Kidney glomerular epithelial cell (primary cell): Measurements from ENCODE around the gene RBL1.
A peak's percentile ranks its signal among the peaks of the same experiment; 100 is the strongest.
"Not testable (repeated sequence)": the region's sequence is repeated elsewhere in the genome, so short reads cannot be mapped to it uniquely, and the experiment has no call there.

Experiments
- DNase-seq: peaks from one replicate; lab custom pipeline; 2025; lab: John Stamatoyannopoulos, UW

Gene RBL1

GRCh38 chr20:37072293-37073196 is 23.3 kb downstream of the RBL1 start:
- DNase-seq = no peak

GRCh38 chr20:37071481-37071911 is 24.3 kb downstream of the RBL1 start:
- no peak for DNase-seq

GRCh38 chr20:37069563-37069962 is 26.2 kb downstream of the RBL1 start:
- not testable (repeated sequence) for DNase-seq

GRCh38 chr20:37066168-37066567 is 29.6 kb downstream of the RBL1 start:
- DNase-seq = no peak

GRCh38 chr20:37055276-37055675 is 40.5 kb downstream of the RBL1 start:
- no peak for DNase-seq

- DNase-seq = no peak
These were observed 42.4 kb downstream of the RBL1 start for GRCh38 chr20:37053230-37053950.

GRCh38 chr20:37042986-37043972 is 52.5 kb downstream of the RBL1 start:
- no peak for DNase-seq

- DNase-seq = not testable (repeated sequence)
These were observed 56.4 kb downstream of the RBL1 start for GRCh38 chr20:37039366-37039765.

GRCh38 chr20:37032077-37032476 is 63.7 kb downstream of the RBL1 start:
- no peak for DNase-seq

- DNase-seq = no peak
These were observed 75.2 kb downstream of the RBL1 start for GRCh38 chr20:37020636-37021035.

GRCh38 chr20:37012631-37013030 is 83.2 kb downstream of the RBL1 start:
- DNase-seq = not testable (repeated sequence)

- not testable (repeated sequence) for DNase-seq
These were observed 83.9 kb downstream of the RBL1 start for GRCh38 chr20:37011858-37012257.

- no peak for DNase-seq
These were observed 84.7 kb downstream of the RBL1 start for GRCh38 chr20:37011147-37011546.

GRCh38 chr20:37007898-37008649 is 87.7 kb downstream of the RBL1 start:
- peak; percentile 33 for DNase-seq

- not testable (repeated sequence) for DNase-seq
These were observed 90.5 kb downstream of the RBL1 start for GRCh38 chr20:37005062-37005942.

GRCh38 chr20:37001634-37002033 is 94.2 kb downstream of the RBL1 start:
- not testable (repeated sequence) for DNase-seq

GRCh38 chr20:37000171-37000570 is 95.6 kb downstream of the RBL1 start:
- DNase-seq = not testable (repeated sequence)

- DNase-seq = no peak
These were observed 97.1 kb downstream of the RBL1 start for GRCh38 chr20:36998652-36999051.

- DNase-seq = no peak
These were observed 98.7 kb downstream of the RBL1 start for GRCh38 chr20:36997121-36997520.

- not testable (repeated sequence) for DNase-seq
These were observed 101.6 kb downstream of the RBL1 start for GRCh38 chr20:36994221-36994620.
